Loucy (cell line): ENCODE data around the gene RCAN1.

Experiments
- H2AFZ ChIP-seq: fragments of 200-600 bp; sonication (generic); 2 replicates; pipeline ENCODE4 v1.6.0; 2016; ENCODE audit warnings: antibody characterized with exemption, mild to moderate bottlenecking, low read length, moderate library complexity
- H3F3A ChIP-seq: fragments of 200-600 bp; 2 replicates; pipeline ENCODE4 v1.6.0; 2016; ENCODE audit warnings: antibody characterized with exemption, low read depth, mild to moderate bottlenecking
- H3K27me3 ChIP-seq: fragments of 200-600 bp; sonication (generic); 2 replicates; pipeline ENCODE4 v1.6.1; 2014; ENCODE audit warnings: low read length, mild to moderate bottlenecking; ENCODE audit not compliant: insufficient read depth, poor library complexity, severe bottlenecking
- H3K36me3 ChIP-seq: fragments of 200-600 bp; sonication (generic); 2 replicates; pipeline ENCODE4 v1.6.1; 2016; ENCODE audit warnings: low read length; ENCODE audit not compliant: insufficient read depth
- H3K4me1 ChIP-seq: fragments of 200-600 bp; sonication (generic); 2 replicates; pipeline ENCODE4 v1.5.1; 2014; ENCODE audit warnings: low read length, mild to moderate bottlenecking; ENCODE audit not compliant: insufficient read depth, poor library complexity, severe bottlenecking
- H3K4me2 ChIP-seq: fragments of 200-600 bp; sonication (generic); 2 replicates; pipeline ENCODE4 v1.6.0; 2014; ENCODE audit warnings: antibody characterized with exemption, low read length, low read depth, mild to moderate bottlenecking; ENCODE audit not compliant: poor library complexity, severe bottlenecking
- H3K4me3 ChIP-seq: fragments of 200-600 bp; sonication (generic); 2 replicates; pipeline ENCODE4 v1.5.1; 2014; ENCODE audit warnings: low read length, mild to moderate bottlenecking, mixed read lengths; ENCODE audit not compliant: poor library complexity, severe bottlenecking
- H3K79me2 ChIP-seq: fragments of 200-600 bp; sonication (generic); 2 replicates; pipeline ENCODE4 v1.6.1; 2014; ENCODE audit warnings: low read length; ENCODE audit not compliant: insufficient read depth
- H3K9ac ChIP-seq: fragments of 200-600 bp; sonication (generic); 2 replicates; pipeline ENCODE4 v1.6.0; 2014; ENCODE audit warnings: mild to moderate bottlenecking, low read depth, low read length, moderate library complexity; ENCODE audit not compliant: poor library complexity, severe bottlenecking
- H3K9me2 ChIP-seq: fragments of 200-600 bp; sonication (generic); replicated peaks from 2 replicates; pipeline ENCODE4 v1.6.1; 2016; ENCODE audit warnings: low read depth, low read length, mixed read lengths
- H3K9me3 ChIP-seq: fragments of 200-600 bp; sonication (generic); 2 replicates; pipeline ENCODE4 v1.6.1; 2014; ENCODE audit warnings: mild to moderate bottlenecking, antibody characterized with exemption, low read length, low read depth; ENCODE audit not compliant: insufficient read depth
- H4K20me1 ChIP-seq: fragments of 200-600 bp; sonication (generic); 2 replicates; pipeline ENCODE4 v1.6.0; 2014; ENCODE audit warnings: antibody characterized with exemption, low read length, mild to moderate bottlenecking; ENCODE audit not compliant: insufficient read depth, poor library complexity, severe bottlenecking
- EZH2phosphoT487 ChIP-seq: fragments of 200-600 bp; IDR thresholded peaks from 2 replicates; pipeline ENCODE4 v1.6.1; 2018; ENCODE audit warnings: antibody characterized with exemption, mild to moderate bottlenecking, moderate library complexity, borderline replicate concordance
- TF ChIP-seq, protein P1 (sequence below): fragments of 200-600 bp; sonication (generic); conservative IDR thresholded peaks from 2 replicates; pipeline ENCODE4 v1.5.1; 2014; ENCODE audit warnings: mild to moderate bottlenecking, antibody characterized with exemption, low read length

The RCAN1 gene

GRCh38 chr21:34526618-34527290, 88.2 kb downstream of the RCAN1 start:
- Histone ChIP-seq H3K4me3 (no peak overlapping the region), H4K20me1 (no peaks in the 10 kb centered on the region), H3K27me3 (no peaks in the 10 kb centered on the region), H3K9me3 (no peaks in the 10 kb centered on the region), H3F3A (no peaks in the 10 kb centered on the region), H3K36me3 (peaks cover 4% of the 10 kb centered on the region; the same call in 1 of the 2 replicates), H2AFZ (no peak overlapping the region), H3K4me2 (no peak overlapping the region), H3K4me1 (no peaks in the 10 kb centered on the region), H3K9me2 (no peaks in the 10 kb centered on the region), H3K79me2 (no peaks in the 10 kb centered on the region), H3K9ac (no peak overlapping the region)
- TF ChIP-seq EZH2phosphoT487 = no peak

DNA sequence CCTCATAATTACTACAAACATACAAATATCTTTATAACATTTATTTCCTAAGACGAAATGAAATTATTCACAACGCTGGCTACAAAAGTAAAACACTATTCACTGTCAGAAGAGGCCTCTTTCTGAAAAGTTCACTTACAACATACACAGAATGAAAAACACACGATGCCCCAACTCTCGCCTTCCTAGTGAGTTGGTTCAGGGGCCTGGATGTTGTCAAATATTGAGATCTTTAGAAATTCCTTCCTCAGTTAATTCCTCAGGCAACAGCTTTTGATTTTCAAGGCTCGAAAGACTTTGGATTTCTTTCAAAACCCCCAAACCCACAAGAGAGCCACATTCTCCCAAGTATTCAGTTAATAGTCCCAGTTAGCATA, 88.7 kb downstream of the RCAN1 start:
- no peaks in the 10 kb centered on the region for H3K79me2 ChIP-seq
- no peaks in the 10 kb centered on the region for H4K20me1 ChIP-seq
- H3K9me3 ChIP-seq = no peaks in the 10 kb centered on the region
- no peak for TF ChIP-seq EZH2phosphoT487
- TF ChIP-seq, protein P1, sequence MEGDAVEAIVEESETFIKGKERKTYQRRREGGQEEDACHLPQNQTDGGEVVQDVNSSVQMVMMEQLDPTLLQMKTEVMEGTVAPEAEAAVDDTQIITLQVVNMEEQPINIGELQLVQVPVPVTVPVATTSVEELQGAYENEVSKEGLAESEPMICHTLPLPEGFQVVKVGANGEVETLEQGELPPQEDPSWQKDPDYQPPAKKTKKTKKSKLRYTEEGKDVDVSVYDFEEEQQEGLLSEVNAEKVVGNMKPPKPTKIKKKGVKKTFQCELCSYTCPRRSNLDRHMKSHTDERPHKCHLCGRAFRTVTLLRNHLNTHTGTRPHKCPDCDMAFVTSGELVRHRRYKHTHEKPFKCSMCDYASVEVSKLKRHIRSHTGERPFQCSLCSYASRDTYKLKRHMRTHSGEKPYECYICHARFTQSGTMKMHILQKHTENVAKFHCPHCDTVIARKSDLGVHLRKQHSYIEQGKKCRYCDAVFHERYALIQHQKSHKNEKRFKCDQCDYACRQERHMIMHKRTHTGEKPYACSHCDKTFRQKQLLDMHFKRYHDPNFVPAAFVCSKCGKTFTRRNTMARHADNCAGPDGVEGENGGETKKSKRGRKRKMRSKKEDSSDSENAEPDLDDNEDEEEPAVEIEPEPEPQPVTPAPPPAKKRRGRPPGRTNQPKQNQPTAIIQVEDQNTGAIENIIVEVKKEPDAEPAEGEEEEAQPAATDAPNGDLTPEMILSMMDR = no peak
- no peaks in the 10 kb centered on the region for H3K27me3 ChIP-seq
- peaks cover 4% of the 10 kb centered on the region; the same call in 1 of the 2 replicates for H3K36me3 ChIP-seq
- H3K4me2 ChIP-seq = no peak overlapping the region
- no peak overlapping the region for H3K4me3 ChIP-seq
- no peak overlapping the region for H2AFZ ChIP-seq
- H3K9ac ChIP-seq = no peak overlapping the region
- no peaks in the 10 kb centered on the region for H3F3A ChIP-seq
- H3K4me1 ChIP-seq = no peaks in the 10 kb centered on the region
- H3K9me2 ChIP-seq = no peaks in the 10 kb centered on the region

DNA sequence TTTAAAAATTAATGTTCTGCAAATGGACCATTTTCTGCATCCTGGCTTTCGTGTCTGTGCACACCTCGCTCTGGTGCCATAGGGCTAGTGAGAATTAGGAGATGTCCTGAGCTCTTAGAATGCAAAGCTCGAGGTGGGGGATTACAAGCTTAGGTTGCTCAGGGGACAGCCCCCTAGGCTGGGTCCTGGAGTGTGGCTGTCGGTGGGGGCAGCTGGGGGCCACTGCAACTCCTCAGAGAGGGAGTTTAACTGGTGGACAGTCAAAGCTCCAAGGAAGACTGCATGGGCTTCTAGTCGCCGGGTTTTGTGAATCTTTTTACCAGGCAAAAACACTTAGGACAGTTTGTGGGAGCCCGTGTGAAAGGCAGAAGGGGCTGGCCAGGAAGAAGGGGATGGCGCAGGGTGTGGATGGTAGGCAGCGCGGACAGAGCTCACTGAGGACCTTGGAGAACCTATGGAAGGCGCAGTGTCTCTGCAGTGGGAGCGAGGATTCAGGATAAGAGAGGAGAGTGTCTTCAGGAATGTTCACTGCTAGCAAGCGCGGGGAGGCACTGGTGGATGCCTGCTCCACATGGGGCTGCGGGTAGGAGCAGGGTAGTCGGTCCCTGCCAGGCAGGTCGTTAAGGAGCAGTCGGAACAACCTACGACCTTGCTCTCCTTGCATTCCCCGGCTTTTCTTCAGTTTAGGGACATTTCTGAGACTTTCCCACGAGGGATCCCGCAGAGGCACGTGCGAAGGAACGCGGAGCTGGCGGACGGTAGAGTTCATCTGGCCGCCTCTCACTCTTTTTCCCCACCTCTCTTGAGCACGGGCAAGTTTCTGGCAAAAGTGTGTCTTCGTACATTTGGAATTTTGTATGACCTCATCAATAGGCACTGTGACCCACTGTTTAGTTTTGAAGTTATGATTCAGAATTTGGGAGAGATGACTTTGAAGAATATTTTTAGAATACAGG, 90.0 kb downstream of the RCAN1 start:
- Histone ChIP-seq H3K4me3 (no peak overlapping the region), H3K9me3 (no peaks in the 10 kb centered on the region), H3K9me2 (no peaks in the 10 kb centered on the region), H3F3A (no peaks in the 10 kb centered on the region), H4K20me1 (no peaks in the 10 kb centered on the region), H3K27me3 (no peaks in the 10 kb centered on the region), H2AFZ (no peak overlapping the region), H3K79me2 (no peaks in the 10 kb centered on the region), H3K4me2 (no peak overlapping the region), H3K36me3 (peaks cover 16% of the 10 kb centered on the region; the same call in 1 of the 2 replicates), H3K4me1 (no peaks in the 10 kb centered on the region), H3K9ac (no peak overlapping the region)
- TF ChIP-seq, protein P1 = no peak
- TF ChIP-seq EZH2phosphoT487 = no peak
